ENCODE data around the gene EEF1G.
"Not testable (repeated sequence)": the region's sequence is repeated elsewhere in the genome, so short reads cannot be mapped to it uniquely, and the experiment has no call there.

EEF1G gene

DNA sequence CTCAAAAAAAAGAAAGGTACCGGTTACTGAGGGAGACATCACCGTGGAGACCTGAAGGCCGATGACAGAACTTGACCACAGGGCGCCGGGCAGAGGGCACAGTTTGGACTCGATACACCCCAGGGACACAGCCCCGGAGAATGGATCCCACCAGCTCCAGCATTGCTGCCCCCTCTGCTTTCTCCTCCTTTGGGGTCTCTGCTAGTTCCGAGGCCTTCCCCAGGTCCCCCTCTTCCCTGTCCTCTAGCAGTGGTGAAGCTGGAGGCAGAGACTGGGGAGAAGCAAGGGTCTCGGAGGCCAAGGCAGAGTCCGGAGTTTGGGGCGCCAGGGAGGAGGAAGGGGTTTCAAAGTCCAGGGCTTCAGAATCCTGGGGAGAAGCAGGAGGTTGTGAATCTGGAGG lies 4.8 kb upstream of the EEF1G start:
- DNase-seq (ENCODE audit: low read depth, low spot score) = no peak

DNA sequence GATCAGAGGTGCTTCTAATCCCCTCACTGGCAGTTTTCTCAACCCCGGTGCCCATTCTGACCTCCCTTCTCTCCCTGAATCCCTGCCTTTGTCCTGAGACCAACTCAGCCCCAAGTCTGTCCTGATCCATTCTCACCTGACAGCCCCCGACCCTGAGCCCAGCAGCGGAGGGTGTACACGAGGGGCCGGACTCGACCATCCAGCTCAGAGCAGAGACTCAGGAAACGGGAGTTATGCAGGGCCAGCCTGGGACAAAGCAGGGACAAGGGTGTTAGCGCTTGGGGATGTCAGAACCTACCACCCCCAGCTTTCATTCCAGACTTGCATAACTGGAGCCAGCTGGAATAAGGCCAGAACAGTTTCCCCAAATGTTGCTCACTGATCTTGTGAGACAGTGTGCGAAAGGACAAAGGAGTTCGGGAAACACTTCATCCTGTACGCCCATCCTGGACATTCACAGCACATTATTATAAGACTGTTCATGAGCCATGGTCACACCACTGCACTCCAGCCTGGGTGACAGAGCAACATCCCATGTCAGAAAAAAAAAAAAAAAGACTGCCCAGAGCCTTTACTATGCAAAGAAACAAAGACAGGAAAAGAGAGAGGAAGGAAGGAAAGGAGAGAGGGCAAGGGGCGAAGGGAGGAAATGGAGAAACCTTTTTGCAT lies 3.5 kb upstream of the EEF1G start:
- no peak for DNase-seq (ENCODE audit: low read depth, low spot score)

DNA sequence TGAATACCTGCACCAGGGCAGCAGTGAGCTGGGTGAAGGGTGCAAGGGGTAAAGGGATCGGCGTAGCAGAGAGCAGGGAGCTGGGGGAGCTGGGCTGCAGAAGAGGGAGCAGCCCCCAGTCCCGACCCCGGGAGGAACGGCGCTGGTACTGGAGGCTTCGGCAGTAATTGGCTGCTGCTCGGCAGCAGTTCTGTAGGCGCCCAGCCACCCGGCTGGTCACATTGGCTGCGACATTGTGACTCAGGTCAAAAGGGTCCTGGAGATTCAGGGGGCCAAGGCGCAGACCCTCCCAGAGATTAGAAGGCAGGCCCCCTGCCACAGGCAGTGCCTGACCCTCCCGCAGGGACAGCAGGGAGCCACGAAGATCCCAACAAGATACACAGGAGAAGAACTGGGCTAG lies 2.1 kb upstream of the EEF1G start:
- DNase-seq (ENCODE audit: low read depth, low spot score) = no peak

DNA sequence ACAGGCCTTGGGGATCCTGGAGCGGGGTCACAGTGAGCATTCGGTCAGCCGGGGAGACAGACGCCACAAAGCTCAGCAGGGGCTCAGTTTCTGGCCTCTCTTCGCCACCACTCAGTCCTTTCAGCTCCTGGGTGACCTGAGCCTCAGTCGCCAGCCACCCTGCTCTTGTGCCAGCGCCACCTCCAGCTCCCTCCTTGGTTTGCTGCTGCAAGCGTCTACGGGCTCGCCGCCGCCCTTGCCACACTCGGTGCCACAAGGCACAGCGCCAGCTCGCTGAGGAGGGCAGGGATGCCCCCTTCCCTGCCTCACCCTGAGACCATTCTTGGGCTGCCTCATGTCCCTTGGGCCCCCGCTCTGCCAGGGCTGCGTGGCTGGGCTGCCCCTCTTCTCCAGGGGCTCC lies 1.5 kb upstream of the EEF1G start:
- DNase-seq (ENCODE audit: low read depth, low spot score) = no peak

DNA sequence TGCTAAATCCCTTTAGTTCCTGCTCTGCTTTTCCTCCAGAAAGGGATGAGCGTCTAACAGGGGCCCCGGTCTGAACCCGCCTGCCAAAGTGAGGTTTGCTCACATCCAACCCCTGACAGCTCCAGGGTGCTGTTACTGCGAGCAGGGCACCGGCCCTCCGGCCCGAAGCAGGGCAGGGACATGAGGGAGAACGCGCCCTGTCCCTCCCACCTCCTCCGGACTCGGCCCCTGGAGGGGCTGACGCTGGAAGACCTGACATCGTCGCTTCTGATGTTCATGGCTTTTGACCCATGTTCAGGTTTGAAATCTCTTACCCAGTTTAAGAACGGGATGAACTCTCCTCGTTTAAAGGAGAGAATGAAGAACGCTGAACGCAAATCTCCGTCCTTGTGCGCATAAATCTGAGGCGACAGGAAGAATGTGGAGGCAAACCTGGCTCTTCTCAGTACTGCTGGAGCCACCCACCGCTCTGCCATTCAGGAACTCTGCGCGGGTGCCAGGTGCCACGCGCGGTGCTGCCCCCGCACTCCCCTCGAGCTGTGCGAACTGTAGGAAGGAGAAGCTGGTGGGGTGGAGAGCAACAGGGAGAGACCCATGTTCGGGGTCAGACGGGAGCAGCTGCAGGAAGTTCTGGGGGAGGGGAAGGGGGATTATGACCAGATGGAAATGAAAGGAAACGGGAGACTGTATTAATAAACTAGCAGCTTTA lies 826 bp upstream of the EEF1G start:
- DNase-seq (ENCODE audit: low read depth, low spot score) = no peak

DNA sequence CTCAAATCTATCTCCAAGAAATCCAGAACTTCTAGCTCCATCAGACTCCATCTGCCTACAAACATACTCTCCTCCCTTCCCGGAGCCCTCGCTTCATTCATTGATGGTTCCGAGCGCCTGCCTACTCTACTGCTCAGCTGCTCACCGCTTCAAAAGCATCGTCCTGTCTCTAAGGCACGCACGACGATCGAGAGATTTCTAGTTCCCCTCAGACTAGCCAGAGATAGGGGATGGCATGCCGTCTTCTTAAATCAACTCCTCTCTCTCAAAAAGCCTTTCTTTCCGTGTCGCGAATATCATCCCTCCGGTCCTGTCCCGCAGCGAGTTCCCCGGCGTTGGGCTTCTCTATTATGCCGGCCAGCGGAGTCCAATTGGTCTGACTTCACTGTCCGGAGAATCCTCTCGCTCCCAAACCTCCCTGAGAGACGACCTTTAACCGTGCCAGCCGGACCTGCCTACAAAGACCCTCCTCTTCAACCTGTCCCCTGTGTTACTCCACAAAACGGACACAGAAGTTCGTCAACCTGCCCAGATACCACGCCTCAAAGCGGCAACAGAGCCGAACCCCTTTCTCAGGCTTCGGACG lies 592 bp downstream of the EEF1G start:
- no peak for DNase-seq (ENCODE audit: low read depth, low spot score)

DNA sequence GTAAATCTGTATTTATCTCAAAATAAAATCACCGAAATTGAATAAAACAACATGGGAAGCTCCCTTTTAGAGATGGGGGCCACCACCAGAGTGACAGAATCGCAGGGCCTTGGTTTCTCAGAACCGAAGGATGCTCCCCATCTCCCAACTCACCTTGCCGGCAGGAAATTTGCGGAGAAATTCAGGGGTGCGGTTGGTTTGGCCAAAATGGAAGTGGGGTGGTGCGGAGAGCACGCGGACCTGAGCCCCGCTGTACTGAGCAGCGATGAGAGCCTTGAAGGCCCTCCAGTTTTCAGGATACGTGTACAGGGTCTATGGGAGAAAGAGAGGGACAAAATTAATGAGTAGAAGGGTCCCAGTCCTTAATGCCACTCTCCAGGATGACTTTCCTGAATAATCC lies 1.3 kb downstream of the EEF1G start:
- DNase-seq (ENCODE audit: low read depth, low spot score) = no peak

DNA sequence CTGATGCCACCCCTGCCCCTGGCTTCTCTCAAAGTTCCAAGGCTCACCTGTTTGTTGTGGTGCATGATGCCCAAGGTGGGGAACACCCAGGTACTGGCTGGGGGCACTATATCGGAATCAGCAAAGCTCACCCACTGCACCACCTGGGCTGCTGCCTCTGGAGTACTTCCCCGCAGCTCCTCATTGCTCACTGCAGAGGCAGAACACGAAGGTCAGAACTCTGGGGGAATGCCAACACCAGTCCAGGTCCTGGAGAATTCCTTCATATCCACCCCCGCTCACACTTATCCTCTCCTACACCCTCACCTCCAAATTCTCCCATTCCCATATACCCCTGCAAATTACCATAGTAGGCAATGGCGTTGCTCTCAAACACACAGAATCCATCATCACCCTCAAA lies 2.2 kb downstream of the EEF1G start:
- not testable (repeated sequence) for DNase-seq (ENCODE audit: low read depth, low spot score)

DNA sequence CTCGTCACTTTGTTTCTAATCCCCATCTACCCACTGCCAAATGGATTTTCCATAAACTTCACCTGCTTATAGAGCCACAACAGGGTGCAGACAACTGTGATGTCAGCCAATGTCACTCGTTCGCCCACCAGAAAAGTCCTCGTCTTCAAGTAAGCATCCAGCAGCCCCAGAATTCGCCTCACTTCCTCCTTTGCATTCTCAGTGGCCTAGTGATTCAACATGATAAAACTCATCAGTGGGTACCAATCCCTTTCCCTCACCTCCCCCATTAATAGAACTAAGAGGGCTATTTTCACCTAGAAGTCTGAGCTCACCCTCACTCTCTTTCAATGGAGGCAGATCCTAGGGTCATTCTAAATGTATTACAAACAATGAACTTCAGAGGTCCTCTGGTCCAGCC lies 2.8 kb downstream of the EEF1G start:
- not testable (repeated sequence) for DNase-seq (ENCODE audit: low read depth, low spot score)

DNA sequence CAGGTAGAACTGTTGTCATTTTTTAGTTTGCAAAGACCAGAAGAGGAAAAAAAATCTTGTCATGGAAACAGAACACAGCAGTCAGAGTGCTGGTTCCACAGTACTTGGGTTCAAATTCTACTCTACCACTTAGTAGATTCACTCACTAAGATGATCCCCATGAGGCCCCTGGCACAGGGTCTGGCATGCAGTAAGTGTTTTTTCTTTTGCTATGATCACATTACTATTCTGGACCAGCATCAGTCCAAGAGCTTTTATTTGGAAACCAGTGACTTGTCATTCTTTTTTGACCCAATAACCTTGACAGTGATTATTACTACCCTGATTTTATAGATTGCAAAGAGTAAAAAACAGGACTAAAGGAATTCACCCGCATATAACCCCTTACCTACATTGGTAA lies 4.1 kb downstream of the EEF1G start:
- DNase-seq (ENCODE audit: low read depth, low spot score) = no peak

DNA sequence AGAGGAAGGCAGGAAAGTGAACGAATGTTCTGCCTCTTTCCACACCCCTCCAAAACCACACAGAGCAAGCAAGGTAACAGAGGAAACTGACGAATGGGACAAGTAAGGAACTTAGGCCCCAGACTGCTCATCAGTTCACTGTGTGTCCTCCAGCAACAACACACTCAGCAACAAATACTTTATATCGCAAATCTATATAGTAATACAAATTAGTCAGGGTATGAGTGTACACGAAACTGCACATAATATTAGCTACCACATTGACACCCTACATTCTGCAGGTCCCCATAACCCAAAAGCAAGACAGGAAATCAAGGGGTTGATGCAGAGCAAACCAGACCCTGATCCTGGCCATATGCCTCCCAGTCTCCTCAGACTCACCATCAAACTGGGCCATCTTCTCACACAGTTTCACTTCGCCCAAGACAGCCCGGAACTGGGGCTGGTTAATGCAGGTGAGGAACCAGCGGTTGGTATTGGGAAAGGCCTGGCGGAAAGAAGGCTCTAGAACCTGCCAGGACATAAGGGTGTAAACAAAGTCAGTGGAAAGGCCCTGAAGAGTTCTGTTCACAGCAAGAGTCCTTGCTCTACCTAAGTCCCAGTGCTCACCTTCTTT lies 6.6 kb downstream of the EEF1G start:
- DNase-seq (ENCODE audit: low read depth, low spot score) = no peak

DNA sequence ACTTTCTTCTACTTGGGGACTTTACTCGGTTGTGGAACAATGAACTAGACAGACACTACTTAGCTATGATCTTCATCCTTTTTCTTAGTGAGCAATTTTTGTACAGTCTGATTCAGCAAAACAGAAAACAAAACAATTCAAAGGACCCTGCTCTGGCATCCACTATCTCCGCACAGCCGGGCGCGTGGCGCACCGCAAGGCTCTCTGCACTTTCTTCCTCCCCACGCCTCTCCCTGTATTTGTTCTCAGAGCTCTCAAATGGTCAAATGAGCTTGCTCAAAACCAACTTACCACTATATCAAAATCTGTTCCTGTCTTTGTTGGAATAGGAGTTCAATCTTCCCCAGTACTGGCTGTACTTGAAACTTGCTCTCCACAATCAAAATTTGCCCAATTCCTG lies 7.4 kb downstream of the EEF1G start:
- DNase-seq (ENCODE audit: low read depth, low spot score) = no peak

DNA sequence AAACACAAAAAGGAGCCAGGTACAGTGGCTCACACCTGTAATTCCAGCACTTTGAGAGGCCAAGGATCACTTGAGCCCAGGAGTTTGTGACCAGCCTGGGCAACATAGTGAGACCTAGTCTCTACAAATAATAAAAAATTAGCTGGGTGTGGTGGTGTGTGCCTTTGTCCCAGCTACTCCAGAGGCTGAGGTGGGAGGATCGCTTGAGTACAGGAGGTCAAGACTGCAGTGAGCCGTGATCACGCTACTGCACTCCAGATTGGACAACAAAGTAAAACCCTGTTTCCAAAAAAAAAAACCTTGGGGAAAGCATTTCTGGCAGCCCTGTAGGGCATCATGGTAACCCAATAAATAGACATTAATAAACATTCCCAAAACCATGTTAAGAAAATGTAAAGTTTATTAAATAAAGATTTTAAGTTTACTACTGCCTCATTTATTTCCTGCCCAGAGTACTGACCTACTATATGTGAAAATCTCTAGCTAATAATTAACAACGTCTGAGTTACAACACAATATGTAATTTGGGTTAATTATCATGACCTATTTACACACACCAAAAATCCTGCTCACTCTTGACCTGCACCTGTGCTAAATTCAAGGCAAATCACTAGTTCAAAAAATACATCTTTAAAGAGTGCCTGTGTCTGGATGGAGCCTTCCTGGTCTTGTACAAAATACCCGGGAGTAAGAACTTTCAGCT lies 8.4 kb downstream of the EEF1G start:
- no peak for DNase-seq (ENCODE audit: low read depth, low spot score)

DNA sequence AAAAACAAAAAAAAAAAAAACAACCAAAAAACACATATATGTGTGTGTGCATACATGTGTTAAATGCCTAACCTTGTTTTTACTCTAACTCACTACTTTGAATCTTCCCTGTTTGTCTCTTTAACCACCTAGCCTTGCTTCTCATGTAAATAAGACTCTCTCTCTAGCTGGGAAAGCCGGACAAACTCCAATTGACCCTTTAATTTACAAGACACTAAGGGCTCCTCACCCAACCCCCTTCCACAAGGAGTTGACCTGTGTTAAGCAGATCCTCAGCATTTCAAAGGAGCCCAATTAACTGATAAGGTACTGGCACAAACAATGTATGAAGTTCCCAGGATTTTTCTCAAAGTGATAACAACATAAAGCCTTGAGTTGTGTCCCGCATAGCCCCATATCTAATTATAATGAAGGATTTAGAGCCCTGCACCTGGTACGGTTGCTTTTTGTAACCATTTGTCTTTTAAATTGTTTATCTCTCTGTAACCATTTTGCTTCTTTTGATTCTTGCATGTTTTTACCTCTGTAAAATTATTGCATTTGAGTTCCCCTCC lies 11.9 kb downstream of the EEF1G start:
- not testable (repeated sequence) for DNase-seq (ENCODE audit: low read depth, low spot score)

DNA sequence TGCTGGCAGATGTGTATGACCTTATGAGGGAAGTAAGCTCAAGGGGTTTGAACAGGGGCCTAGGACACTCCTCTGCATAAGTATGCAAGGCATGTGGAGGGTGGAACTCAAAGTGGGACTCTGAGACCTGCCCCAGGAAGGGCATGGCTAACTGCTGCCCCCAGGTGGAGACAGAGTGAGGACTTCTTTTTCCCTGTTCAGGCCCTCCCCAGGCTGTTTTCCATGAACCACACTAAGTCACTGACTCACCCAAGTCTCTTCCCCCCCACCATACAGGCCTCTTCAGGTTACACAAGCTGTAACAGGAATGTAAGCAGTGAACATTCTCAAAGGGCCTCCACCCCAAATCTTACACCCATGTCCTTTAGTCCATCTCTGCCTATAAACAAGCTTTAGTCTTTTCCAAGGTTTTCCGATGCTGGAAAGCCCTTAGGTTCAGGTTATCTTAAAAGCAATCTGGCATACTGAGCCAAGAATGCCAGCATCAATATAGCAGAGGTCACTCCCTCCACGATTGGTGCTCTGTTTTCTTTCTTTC lies 13.1 kb downstream of the EEF1G start:
- DNase-seq (ENCODE audit: low read depth, low spot score) = no peak

DNA sequence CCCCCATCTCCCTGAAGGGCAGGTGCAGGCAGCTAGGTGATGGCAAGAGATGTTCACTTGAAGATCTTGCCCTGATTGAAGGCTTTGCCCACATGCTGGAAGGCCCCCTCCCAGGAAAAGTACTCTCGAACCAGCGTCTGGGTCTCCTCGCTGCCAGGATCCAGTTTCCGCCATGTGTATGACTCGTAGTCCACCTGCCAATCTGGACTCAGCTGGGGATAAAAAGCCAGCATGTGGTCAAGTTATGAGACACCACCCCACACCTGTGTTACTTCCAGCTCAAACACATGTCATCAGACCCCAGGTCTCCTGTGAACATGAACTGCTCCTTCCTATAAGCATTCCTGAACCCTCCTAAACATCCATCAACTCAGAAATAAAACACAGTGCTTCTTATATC lies 14.1 kb downstream of the EEF1G start:
- DNase-seq (ENCODE audit: low read depth, low spot score) = not testable (repeated sequence)

DNA sequence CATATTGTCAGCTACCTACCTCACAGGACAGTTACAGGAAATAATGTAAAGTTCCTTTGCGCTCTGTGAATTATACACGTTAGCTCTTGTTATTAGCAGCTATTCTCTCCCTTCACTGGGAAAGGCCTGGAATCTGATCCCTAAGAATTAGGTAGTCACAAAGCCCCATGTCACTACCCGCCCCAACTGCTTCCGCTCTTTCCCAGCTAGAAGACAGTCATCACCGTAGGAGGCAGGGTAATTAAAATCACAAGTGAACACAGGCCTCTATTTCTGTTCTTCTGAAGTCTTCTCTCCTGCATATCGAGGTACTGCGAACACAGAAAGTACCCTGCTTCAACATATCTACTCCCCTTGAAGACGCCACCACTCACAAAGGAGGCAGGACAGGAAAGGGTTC lies 14.5 kb downstream of the EEF1G start:
- no peak for DNase-seq (ENCODE audit: low read depth, low spot score)

DNA sequence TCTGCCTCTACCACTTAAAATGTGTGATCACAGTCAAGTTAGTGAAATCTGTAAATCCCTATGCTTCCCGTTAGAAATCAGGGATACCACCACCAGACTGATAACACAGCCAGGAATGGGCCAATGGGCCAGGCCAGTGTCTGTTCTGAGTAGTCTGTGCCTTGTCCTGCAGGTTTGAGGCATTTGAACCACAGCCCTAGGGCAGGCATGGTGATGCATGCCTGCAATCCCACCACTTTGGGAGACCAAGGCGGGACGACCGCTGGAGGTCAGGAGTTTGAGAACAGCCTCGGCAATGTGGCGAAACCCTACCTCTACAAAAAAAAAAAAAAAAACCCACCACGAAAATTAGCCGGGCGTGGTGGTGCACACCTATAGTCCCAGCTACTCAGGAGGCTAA lies 15.0 kb downstream of the EEF1G start:
- no peak for DNase-seq (ENCODE audit: low read depth, low spot score)

DNA sequence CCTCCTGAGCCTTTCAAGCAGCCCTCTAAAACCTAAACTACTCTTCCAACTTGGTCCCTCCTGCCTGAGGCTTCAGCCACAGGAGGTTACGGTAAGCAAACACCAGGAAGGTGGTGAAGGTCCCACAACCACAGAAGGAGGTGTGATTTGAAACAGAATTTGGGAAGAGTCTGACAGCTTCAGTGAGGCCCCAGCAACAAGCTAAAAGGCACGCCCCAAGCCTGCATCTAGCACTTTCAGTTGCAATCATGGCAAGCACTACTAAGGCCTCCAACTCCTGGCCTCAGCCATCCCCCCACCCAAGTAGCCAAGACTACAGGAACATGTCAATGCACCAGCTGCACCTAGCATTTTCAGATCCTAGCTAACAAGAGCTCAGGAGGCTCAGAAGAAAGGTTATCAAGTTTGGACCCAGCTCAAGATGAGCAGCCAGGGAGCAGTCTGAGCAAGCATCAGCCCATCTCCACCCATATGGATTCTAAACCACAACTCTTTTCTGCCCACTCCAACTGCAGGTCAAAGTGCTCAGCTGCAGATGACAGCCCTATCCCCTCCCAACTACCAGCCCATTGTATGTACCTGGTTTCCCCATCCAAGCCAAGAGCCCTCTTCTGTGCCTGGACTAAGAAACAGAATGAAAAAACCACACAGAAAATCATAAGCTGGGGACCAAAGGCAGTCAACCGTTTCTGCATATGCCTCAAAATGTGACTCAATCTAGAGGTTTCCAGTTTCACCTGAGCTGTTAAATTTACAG lies 16.6 kb downstream of the EEF1G start:
- no peak for DNase-seq (ENCODE audit: low read depth, low spot score)

DNA sequence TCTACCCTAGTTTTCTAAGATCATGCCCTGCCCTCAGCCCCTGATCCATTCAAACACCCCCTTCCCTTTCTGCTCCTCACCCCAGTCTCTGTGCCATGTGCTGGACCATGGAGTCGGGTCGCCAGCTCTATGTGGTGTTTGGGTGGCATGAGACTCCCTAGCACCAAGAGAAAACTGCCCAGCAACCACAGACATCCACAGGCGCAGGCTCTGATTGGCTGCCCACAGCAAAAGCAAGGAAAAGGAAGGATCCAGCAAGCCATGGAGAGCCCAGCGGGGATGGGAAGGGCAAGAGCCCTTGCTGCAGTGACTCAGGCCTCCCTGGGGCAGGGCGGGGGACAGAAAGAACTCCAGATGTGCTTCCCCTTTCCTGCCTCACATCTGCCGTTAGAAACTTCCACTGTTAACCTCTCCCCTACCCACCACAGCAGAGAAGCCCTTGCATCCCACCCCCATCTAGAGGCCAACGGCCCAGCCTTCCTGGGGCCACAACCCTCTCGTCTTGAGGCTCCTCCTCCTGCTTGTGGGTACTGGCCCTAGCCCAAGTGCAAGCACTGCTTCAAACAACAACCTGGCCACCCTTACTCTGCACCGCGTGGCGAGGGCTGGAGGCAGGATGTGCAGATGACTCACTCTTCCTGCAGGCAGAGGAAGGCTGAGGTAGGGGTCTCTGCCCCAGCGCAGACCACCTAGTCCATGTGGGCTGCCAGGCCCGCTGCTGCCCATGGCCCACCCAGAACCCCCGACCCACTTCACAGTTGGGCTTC lies 17.4 kb downstream of the EEF1G start:
- DNase-seq (ENCODE audit: low read depth, low spot score) = no peak

Data from activated CD4-positive, CD25-positive, alpha-beta regulatory T cell treated with anti-CD3 and anti-CD28 coated beads, Interleukin-2, amount 50 U/mL, for 16 hours (primary cell).